Neural cell (in vitro differentiated cells): ENCODE data around the gene NASP. TPM values are rescaled to one million over a fixed set of nuclear protein-coding genes. Genes with fewer than 3 reads are reported as not detected.

ENCODE experiments used
- H2AFZ ChIP-seq: fragments of 200-600, 300-800 bp; sonication (generic), shearing (Covaris generic); 2 replicates; pipeline ENCODE4 v1.6.0; 2014; ENCODE audit warnings: low read depth, mild to moderate bottlenecking, antibody characterized with exemption, low read length, moderate library complexity
- H3F3A ChIP-seq: fragments of 200-600 bp; shearing (Covaris generic); 2 replicates; pipeline ENCODE4 v1.6.1; 2016; ENCODE audit warnings: mild to moderate bottlenecking, moderate library complexity, mixed read lengths, antibody characterized with exemption, low read length; ENCODE audit not compliant: insufficient read depth, poor library complexity, severe bottlenecking
- H3K27ac ChIP-seq: fragments of 200-600, 300-800 bp; sonication (generic), shearing (Covaris generic); 2 replicates; pipeline ENCODE4 v1.5.1; 2014; ENCODE audit warnings: mild to moderate bottlenecking, low read length, moderate library complexity
- H3K27me3 ChIP-seq: fragments of 300-800, 200-600 bp; sonication (generic), shearing (Covaris generic); 2 replicates; pipeline ENCODE4 v1.6.0; 2014; ENCODE audit warnings: mild to moderate bottlenecking, low read depth, low read length, moderate library complexity; ENCODE audit not compliant: insufficient read depth
- H3K36me3 ChIP-seq: fragments of 300-800, 200-600 bp; sonication (generic), shearing (Covaris generic); 2 replicates; pipeline ENCODE4 v1.5.1; 2014; ENCODE audit warnings: mild to moderate bottlenecking, antibody characterized with exemption, low read length, moderate library complexity; ENCODE audit not compliant: insufficient read depth
- H3K4me2 ChIP-seq: fragments of 300-800, 200-600 bp; sonication (generic), shearing (Covaris generic); 2 replicates; pipeline ENCODE4 v1.6.0; 2014; ENCODE audit warnings: mild to moderate bottlenecking, low read length
- H3K4me3 ChIP-seq: fragments of 300-800, 200-600 bp; sonication (generic), shearing (Covaris generic); 2 replicates; pipeline ENCODE4 v1.5.1; 2014; ENCODE audit warnings: mild to moderate bottlenecking, low read length, moderate library complexity
- H3K79me2 ChIP-seq: fragments of 200-600 bp; shearing (Covaris generic); replicated peaks from 2 replicates; pipeline ENCODE4 v1.6.0; 2014; ENCODE audit warnings: mild to moderate bottlenecking, low read length, moderate library complexity; ENCODE audit not compliant: insufficient read depth
- H3K9ac ChIP-seq: fragments of 300-800, 200-600 bp; sonication (generic), shearing (Covaris generic); 2 replicates; pipeline ENCODE4 v1.6.1; 2016; ENCODE audit warnings: mild to moderate bottlenecking, low read length, mixed read lengths
- H3K9me2 ChIP-seq: fragments of 200-600 bp; shearing (Covaris generic); 2 replicates; pipeline ENCODE4 v1.6.1; 2016; ENCODE audit warnings: mild to moderate bottlenecking, low read length, mixed read lengths; ENCODE audit not compliant: insufficient read depth
- H3K9me3 ChIP-seq: fragments of 200-600, 300-800 bp; sonication (generic), shearing (Covaris generic); 2 replicates; pipeline ENCODE4 v1.6.1; 2016; ENCODE audit warnings: mild to moderate bottlenecking, mixed run types, low read length, moderate library complexity, mixed read lengths
- H4K20me1 ChIP-seq: fragments of 200-600 bp; shearing (Covaris generic); 2 replicates; pipeline ENCODE4 v1.6.1; 2016; ENCODE audit warnings: mild to moderate bottlenecking, mixed run types; ENCODE audit not compliant: insufficient read depth
- EP300 ChIP-seq: fragments of 450-650 bp; conservative IDR thresholded peaks from 2 replicates; pipeline ENCODE4 v1.6.1; 2014; ENCODE audit warnings: antibody characterized with exemption, mild to moderate bottlenecking, moderate library complexity; ENCODE audit not compliant: poor library complexity, severe bottlenecking
- EZH2 ChIP-seq: fragments of 200-600, 300-800 bp; shearing (Covaris generic), sonication (generic); IDR thresholded peaks from 2 replicates; pipeline ENCODE4 v1.6.1; 2014; ENCODE audit warnings: antibody characterized with exemption, low read length, borderline replicate concordance, mild to moderate bottlenecking; ENCODE audit not compliant: insufficient read depth, poor library complexity, severe bottlenecking
- MXI1 ChIP-seq: fragments of 450-650 bp; conservative IDR thresholded peaks from 2 replicates; pipeline ENCODE4 v1.6.1; 2014; ENCODE audit warnings: antibody characterized with exemption, mild to moderate bottlenecking; ENCODE audit not compliant: poor library complexity, severe bottlenecking
- POLR2AphosphoS5 ChIP-seq: IDR thresholded peaks from 2 replicates; pipeline ENCODE4 v1.6.1; 2012
- RAD21 ChIP-seq: fragments of 450-650 bp; conservative IDR thresholded peaks from 2 replicates; pipeline ENCODE4 v1.6.1; 2014; ENCODE audit warnings: antibody characterized with exemption, mild to moderate bottlenecking, moderate library complexity
- SMC3 ChIP-seq: fragments of 450-650 bp; conservative IDR thresholded peaks from 2 replicates; pipeline ENCODE4 v1.6.1; 2014; ENCODE audit warnings: antibody characterized with exemption, mild to moderate bottlenecking, moderate library complexity; ENCODE audit not compliant: poor library complexity
- TAF1 ChIP-seq: IDR thresholded peaks from 2 replicates; pipeline ENCODE4 v1.6.1; 2012; ENCODE audit warnings: low read depth
- polyA plus RNA-seq: library from polyadenylated mRNA; depleted of rRNA; stranded (reverse); fragments of >200 nt; gene quantifications from 2 replicates; pipeline ENCODE4 v1.2.3, GENCODE V29; 2014
- TF ChIP-seq, protein P1 (sequence below): IDR thresholded peaks from 2 replicates; pipeline ENCODE4 v1.6.1; 2012; ENCODE audit warnings: borderline replicate concordance
- TF ChIP-seq, protein P2 (sequence below): fragments of 450-650 bp; IDR thresholded peaks from 2 replicates; pipeline ENCODE4 v1.5.1; 2014; ENCODE audit warnings: antibody characterized with exemption, mild to moderate bottlenecking, moderate library complexity; ENCODE audit not compliant: poor library complexity, severe bottlenecking

The NASP gene
- polyA plus RNA-seq, 1 donor from 2014 or later = 177 TPM

DNA sequence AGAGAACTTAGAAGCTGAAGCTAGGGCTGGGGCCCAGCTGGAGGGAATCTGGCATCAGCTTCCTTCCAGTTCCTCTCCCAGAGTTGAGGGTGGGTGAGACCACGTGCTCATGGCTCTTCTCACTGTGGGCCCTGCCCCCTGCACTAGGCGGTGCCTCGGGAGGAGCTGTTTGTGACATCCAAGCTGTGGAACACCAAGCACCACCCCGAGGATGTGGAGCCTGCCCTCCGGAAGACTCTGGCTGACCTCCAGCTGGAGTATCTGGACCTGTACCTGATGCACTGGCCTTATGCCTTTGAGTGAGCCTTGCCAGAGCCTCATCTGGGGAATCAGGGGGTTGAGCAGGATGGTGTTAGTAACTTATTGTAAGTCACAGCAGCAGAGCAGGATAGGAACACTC lies 17.1 kb upstream of the NASP start:
- no peaks in the 10 kb centered on the region for H3K27me3 ChIP-seq
- no peaks in the 10 kb centered on the region for H3K9me3 ChIP-seq
- no peaks in the 10 kb centered on the region for H3K36me3 ChIP-seq
- no peak overlapping the region for H3K9ac ChIP-seq
- TF ChIP-seq TAF1 = no peak
- no peak for TF ChIP-seq EZH2
- TF ChIP-seq, protein P1, sequence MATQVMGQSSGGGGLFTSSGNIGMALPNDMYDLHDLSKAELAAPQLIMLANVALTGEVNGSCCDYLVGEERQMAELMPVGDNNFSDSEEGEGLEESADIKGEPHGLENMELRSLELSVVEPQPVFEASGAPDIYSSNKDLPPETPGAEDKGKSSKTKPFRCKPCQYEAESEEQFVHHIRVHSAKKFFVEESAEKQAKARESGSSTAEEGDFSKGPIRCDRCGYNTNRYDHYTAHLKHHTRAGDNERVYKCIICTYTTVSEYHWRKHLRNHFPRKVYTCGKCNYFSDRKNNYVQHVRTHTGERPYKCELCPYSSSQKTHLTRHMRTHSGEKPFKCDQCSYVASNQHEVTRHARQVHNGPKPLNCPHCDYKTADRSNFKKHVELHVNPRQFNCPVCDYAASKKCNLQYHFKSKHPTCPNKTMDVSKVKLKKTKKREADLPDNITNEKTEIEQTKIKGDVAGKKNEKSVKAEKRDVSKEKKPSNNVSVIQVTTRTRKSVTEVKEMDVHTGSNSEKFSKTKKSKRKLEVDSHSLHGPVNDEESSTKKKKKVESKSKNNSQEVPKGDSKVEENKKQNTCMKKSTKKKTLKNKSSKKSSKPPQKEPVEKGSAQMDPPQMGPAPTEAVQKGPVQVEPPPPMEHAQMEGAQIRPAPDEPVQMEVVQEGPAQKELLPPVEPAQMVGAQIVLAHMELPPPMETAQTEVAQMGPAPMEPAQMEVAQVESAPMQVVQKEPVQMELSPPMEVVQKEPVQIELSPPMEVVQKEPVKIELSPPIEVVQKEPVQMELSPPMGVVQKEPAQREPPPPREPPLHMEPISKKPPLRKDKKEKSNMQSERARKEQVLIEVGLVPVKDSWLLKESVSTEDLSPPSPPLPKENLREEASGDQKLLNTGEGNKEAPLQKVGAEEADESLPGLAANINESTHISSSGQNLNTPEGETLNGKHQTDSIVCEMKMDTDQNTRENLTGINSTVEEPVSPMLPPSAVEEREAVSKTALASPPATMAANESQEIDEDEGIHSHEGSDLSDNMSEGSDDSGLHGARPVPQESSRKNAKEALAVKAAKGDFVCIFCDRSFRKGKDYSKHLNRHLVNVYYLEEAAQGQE = no peak
- no peak for TF ChIP-seq EP300
- TF ChIP-seq RAD21 = no peak
- no peak for TF ChIP-seq MXI1
- no peak for TF ChIP-seq POLR2AphosphoS5
- TF ChIP-seq SMC3 = no peak
- TF ChIP-seq, protein P2, sequence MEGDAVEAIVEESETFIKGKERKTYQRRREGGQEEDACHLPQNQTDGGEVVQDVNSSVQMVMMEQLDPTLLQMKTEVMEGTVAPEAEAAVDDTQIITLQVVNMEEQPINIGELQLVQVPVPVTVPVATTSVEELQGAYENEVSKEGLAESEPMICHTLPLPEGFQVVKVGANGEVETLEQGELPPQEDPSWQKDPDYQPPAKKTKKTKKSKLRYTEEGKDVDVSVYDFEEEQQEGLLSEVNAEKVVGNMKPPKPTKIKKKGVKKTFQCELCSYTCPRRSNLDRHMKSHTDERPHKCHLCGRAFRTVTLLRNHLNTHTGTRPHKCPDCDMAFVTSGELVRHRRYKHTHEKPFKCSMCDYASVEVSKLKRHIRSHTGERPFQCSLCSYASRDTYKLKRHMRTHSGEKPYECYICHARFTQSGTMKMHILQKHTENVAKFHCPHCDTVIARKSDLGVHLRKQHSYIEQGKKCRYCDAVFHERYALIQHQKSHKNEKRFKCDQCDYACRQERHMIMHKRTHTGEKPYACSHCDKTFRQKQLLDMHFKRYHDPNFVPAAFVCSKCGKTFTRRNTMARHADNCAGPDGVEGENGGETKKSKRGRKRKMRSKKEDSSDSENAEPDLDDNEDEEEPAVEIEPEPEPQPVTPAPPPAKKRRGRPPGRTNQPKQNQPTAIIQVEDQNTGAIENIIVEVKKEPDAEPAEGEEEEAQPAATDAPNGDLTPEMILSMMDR = no peak
- H3K27ac ChIP-seq = no peak overlapping the region
- H3F3A ChIP-seq = no peaks in the 10 kb centered on the region
- no peak overlapping the region for H2AFZ ChIP-seq
- no peak overlapping the region for H3K4me2 ChIP-seq
- no peaks in the 10 kb centered on the region for H4K20me1 ChIP-seq
- H3K4me3 ChIP-seq = no peak overlapping the region
- H3K9me2 ChIP-seq = no peaks in the 10 kb centered on the region
- H3K79me2 ChIP-seq = no peaks in the 10 kb centered on the region

DNA sequence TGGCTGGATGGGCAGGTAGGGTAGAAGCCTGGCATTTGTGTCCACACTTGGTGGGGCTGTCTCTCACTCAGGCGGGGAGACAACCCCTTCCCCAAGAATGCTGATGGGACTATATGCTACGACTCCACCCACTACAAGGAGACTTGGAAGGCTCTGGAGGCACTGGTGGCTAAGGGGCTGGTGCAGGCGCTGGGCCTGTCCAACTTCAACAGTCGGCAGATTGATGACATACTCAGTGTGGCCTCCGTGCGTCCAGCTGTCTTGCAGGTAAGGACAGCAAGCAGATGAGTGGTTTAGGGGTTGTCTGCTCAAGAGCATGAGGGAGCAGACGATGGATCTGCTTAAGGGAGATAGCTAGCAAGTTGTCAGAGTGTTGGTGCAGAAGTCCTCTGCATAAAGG lies 15.9 kb upstream of the NASP start:
- Histone ChIP-seq H3K36me3 (no peaks in the 10 kb centered on the region), H3K79me2 (no peaks in the 10 kb centered on the region)
- TF ChIP-seq, protein P2 = no peak
- TF ChIP-seq SMC3 (no peak), EP300 (no peak), EZH2 (no peak), POLR2AphosphoS5 (no peak)

More for the DNA sequence above, 15.9 kb upstream of the NASP start:
- Histone ChIP-seq H2AFZ (no peak overlapping the region), H3K27ac (no peak overlapping the region), H3F3A (no peaks in the 10 kb centered on the region), H3K27me3 (no peaks in the 10 kb centered on the region), H3K9ac (no peak overlapping the region), H3K4me3 (no peak overlapping the region), H3K9me2 (no peaks in the 10 kb centered on the region), H4K20me1 (no peaks in the 10 kb centered on the region), H3K9me3 (no peaks in the 10 kb centered on the region), H3K4me2 (no peak overlapping the region)
